ENCODE results near the gene TNRC6C. TPM values are rescaled to one million over a fixed set of nuclear protein-coding genes. Genes with fewer than 3 reads are reported as not detected.

The TNRC6C gene
- total and polyA plus RNA-seq, 9 of the 15 experiments (the other 6 are each of a cell fraction or from before 2014, with no cell fraction given): 0.20 to 4.9 (median 2.3) TPM

DNA sequence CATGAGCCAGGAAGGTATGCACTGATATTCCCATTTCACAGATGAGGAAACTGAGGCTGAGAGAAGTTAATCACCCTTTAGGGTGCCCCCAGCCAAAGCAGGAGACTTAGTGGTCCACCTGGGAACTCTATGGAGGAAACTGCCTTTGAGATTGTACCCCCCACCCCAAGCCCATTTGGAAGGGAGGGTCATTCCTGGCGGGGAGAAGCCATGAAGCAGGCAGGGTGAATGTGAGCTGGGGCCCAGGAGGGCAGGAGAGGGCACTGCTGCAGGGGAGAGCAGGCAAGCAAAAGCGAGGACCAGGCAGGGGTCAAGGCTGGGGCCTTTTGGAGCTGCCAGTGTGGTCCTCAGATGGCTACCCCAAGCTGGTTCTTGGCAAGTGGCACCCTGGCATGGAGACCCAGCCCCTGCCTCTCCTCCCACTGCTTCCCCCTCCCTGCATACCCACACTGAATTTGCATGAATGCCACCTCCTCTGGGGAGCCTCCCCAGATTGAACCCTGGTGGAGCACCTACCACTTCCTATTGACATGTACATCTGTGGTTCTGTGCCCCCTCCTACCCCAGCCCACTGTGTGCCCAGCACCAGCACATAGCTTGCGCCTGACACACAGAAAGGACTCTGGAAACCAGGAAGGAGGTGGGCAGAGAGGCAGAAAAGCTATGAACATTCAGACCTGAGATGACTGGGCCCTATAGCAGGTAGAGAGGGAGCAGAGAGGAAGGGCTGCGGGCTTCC, 171.0 kb downstream of the TNRC6C start (continued):
- TF ChIP-seq SNIP1 (IDR thresholded peaks at IDR 0.05; ENCODE audit: low read depth) (no peak), FOXA3 (CRISPR knock-in tag; conservative IDR thresholded peaks at IDR 0.05 in 1 of 2, IDR thresholded peaks at IDR 0.05 in 1 of 2) (no peak), EWSR1 (IDR thresholded peaks at IDR 0.05; ENCODE audit: borderline replicate concordance, low read depth, partially characterized antibody) (no peak), CBX1 (IDR thresholded peaks at IDR 0.05; ENCODE audit: low read depth) (peak; percentile 11; the same call in 1 of the 2 replicates), SUPT5H (IDR thresholded peaks at IDR 0.05) (peak; percentile 61; the same call in 1 of the 2 replicates), OTX1 (CRISPR knock-in tag; IDR thresholded peaks at IDR 0.05) (no peak), WHSC1 (IDR thresholded peaks at IDR 0.05; ENCODE audit: low read length) (no peak), STAT5A (IDR thresholded peaks at IDR 0.05; ENCODE audit: borderline replicate concordance, low read length) (no peak), ZNF165 (CRISPR knock-in tag; IDR thresholded peaks at IDR 0.05; ENCODE audit: borderline replicate concordance) (no peak), ZFPM2 (CRISPR knock-in tag; IDR thresholded peaks at IDR 0.05) (no peak), ZNF436 (CRISPR knock-in tag; IDR thresholded peaks at IDR 0.05) (peak; percentile 94), ZNF184 (CRISPR knock-in tag; IDR thresholded peaks at IDR 0.05) (no peak), FOXK1 (CRISPR knock-in tag; IDR thresholded peaks at IDR 0.05; ENCODE audit: borderline replicate concordance) (no peak), POLR2A (conservative IDR thresholded peaks at IDR 0.05) (peak; percentile 51), TEAD2 (tag; IDR thresholded peaks at IDR 0.05) (0 out of 2 replicates have a peak, but pooled peaks have one; percentile 26), MEF2A (IDR thresholded peaks at IDR 0.05; ENCODE audit: control insufficient read depth, low read depth, low read length) (no peak), ZFP36 (IDR thresholded peaks at IDR 0.05; ENCODE audit: low read depth, low read length, partially characterized antibody) (peak; percentile 100), HNRNPL (IDR thresholded peaks at IDR 0.05; ENCODE audit: low read depth, low read length) (no peak)
- TF ChIP-seq, protein P1, sequence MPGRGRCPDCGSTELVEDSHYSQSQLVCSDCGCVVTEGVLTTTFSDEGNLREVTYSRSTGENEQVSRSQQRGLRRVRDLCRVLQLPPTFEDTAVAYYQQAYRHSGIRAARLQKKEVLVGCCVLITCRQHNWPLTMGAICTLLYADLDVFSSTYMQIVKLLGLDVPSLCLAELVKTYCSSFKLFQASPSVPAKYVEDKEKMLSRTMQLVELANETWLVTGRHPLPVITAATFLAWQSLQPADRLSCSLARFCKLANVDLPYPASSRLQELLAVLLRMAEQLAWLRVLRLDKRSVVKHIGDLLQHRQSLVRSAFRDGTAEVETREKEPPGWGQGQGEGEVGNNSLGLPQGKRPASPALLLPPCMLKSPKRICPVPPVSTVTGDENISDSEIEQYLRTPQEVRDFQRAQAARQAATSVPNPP (IDR thresholded peaks at IDR 0.05; ENCODE audit: borderline replicate concordance, insufficient read depth, insufficient read length): no peak
- TF ChIP-seq, protein P2, sequence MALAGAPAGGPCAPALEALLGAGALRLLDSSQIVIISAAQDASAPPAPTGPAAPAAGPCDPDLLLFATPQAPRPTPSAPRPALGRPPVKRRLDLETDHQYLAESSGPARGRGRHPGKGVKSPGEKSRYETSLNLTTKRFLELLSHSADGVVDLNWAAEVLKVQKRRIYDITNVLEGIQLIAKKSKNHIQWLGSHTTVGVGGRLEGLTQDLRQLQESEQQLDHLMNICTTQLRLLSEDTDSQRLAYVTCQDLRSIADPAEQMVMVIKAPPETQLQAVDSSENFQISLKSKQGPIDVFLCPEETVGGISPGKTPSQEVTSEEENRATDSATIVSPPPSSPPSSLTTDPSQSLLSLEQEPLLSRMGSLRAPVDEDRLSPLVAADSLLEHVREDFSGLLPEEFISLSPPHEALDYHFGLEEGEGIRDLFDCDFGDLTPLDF (CRISPR knock-in tag; IDR thresholded peaks at IDR 0.05): no peak
- TF ChIP-seq, protein P3, sequence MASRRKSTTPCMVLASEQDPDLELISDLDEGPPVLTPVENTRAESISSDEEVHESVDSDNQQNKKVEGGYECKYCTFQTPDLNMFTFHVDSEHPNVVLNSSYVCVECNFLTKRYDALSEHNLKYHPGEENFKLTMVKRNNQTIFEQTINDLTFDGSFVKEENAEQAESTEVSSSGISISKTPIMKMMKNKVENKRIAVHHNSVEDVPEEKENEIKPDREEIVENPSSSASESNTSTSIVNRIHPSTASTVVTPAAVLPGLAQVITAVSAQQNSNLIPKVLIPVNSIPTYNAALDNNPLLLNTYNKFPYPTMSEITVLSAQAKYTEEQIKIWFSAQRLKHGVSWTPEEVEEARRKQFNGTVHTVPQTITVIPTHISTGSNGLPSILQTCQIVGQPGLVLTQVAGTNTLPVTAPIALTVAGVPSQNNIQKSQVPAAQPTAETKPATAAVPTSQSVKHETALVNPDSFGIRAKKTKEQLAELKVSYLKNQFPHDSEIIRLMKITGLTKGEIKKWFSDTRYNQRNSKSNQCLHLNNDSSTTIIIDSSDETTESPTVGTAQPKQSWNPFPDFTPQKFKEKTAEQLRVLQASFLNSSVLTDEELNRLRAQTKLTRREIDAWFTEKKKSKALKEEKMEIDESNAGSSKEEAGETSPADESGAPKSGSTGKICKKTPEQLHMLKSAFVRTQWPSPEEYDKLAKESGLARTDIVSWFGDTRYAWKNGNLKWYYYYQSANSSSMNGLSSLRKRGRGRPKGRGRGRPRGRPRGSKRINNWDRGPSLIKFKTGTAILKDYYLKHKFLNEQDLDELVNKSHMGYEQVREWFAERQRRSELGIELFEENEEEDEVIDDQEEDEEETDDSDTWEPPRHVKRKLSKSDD (conservative IDR thresholded peaks at IDR 0.05; ENCODE audit: low read length): no peak
- TF ChIP-seq, protein P4, sequence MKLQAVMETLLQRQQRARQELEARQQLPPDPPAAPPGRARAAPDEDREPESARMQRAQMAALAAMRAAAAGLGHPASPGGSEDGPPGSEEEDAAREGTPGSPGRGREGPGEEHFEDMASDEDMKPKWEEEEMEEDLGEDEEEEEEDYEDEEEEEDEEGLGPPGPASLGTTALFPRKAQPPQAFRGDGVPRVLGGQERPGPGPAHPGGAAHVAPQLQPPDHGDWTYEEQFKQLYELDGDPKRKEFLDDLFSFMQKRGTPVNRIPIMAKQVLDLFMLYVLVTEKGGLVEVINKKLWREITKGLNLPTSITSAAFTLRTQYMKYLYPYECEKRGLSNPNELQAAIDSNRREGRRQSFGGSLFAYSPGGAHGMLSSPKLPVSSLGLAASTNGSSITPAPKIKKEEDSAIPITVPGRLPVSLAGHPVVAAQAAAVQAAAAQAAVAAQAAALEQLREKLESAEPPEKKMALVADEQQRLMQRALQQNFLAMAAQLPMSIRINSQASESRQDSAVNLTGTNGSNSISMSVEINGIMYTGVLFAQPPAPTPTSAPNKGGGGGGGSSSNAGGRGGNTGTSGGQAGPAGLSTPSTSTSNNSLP (IDR thresholded peaks at IDR 0.05; ENCODE audit: borderline replicate concordance, low read depth, low read length): no peak
